NCI-H1694 treated with DMSO at 0.1 percent for 48 hours (cell line): ENCODE data around the gene DENND4A.
A peak's percentile ranks its signal among the peaks of the same experiment; 100 is the strongest.
"Not testable (repeated sequence)": the region's sequence is repeated elsewhere in the genome, so short reads cannot be mapped to it uniquely, and the experiment has no call there.

ENCODE experiments used
- DNase-seq: peaks from one replicate; lab custom pipeline; 2025; lab: John Stamatoyannopoulos, UW

DENND4A gene

GRCh38 chr15:65631503-65631902 is 160.6 kb downstream of the DENND4A start:
- no peak for DNase-seq

- no peak for DNase-seq
Observed at GRCh38 chr15:65630760-65631159, 161.3 kb downstream of the DENND4A start.

- DNase-seq = no peak
Observed at GRCh38 chr15:65629548-65629947, 162.5 kb downstream of the DENND4A start.

GRCh38 chr15:65626856-65627255 is 165.2 kb downstream of the DENND4A start:
- DNase-seq = no peak

GRCh38 chr15:65623103-65623502 is 169.0 kb downstream of the DENND4A start:
- no peak for DNase-seq

- DNase-seq = no peak
Observed at GRCh38 chr15:65621638-65622037, 170.5 kb downstream of the DENND4A start, which contains the start of gene SLC24A1. Gene SLC24A1, plus strand, starts transcription at chr15:65621938. Its CDS starts 2,143 bp downstream, at chr15:65624081.

- DNase-seq = no peak
Observed at GRCh38 chr15:65620833-65621232, 171.3 kb downstream of the DENND4A start.

GRCh38 chr15:65619626-65620290 is 172.3 kb downstream of the DENND4A start:
- DNase-seq = no peak

- DNase-seq = no peak
Observed at GRCh38 chr15:65618560-65619109, 173.5 kb downstream of the DENND4A start.

- DNase-seq = not testable (repeated sequence)
Observed at GRCh38 chr15:65615887-65616286, 176.2 kb downstream of the DENND4A start.

GRCh38 chr15:65612949-65613744 is 178.9 kb downstream of the DENND4A start:
- DNase-seq = no peak

GRCh38 chr15:65612616-65612946 is 179.5 kb downstream of the DENND4A start:
- no peak for DNase-seq

GRCh38 chr15:65611888-65612615 is 180.0 kb downstream of the DENND4A start:
- DNase-seq = no peak

- DNase-seq = peak; percentile 93
Observed at GRCh38 chr15:65610871-65611718, 181.0 kb downstream of the DENND4A start, which contains the start of gene INTS14. Gene INTS14, minus strand, starts transcription at chr15:65611131. Its CDS starts 3,751 bp downstream, at chr15:65607380.
